HG03575 (cell line): ENCODE measurements around the gene CEACAM1.
"Not testable (repeated sequence)": the region's sequence is repeated elsewhere in the genome, so short reads cannot be mapped to it uniquely, and the experiment has no call there.

ENCODE experiments used
- ATAC-seq: cut with Tn5 transposase; IDR thresholded peaks from one replicate; pipeline ENCODE4 v1.9.1; 2021; ENCODE audit not compliant: unreplicated experiment, insufficient number of reproducible peaks, low FRiP score; ENCODE audit errors: extremely low read depth

CEACAM1 gene

DNA sequence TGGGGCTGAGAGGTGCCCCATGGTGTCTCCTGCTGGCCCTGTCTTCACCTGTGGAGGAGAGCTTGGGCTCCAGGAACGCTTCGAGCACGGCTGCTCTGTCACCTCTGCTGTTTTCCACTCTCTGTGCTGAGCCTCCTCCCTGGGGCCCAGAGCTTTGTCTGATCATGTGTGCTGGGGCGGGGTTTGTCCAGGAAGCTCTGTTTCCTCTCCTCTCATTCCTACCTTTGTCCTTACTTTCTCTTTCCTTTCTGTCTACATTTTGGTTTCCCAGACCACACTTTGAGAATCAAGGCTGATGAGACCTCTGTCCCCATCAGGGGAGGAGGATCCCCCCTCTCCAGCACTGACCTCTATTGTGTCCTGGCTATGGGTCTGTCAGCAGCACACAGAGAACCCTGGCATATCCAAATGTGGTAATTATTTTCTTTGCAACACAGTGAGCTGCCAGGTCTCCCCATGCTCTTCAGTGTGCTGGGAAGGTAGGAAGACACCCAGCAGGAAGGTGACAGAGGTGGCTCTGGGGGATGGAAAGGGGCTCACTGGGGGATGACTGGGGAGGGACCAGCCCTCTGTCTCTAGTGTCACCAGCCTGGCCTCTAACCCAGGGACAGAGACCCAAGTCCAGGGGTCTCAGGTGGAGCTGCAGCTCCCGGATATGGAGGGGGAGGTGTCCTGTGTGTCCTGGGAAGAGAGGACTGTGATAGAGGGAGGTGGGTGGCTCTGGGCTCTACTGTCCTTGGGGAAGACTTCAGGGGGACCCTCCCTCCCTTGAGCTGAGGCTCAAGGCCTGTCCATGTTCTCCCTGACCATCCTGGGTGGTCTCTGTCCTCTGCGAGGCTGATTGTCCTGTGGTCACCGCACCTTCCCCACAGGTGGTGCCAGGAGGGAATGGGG lies at the start of gene CEACAM1:
Gene CEACAM1 (minus strand): TSS at position 128 of the 894 bp plus-strand sequence. CDS start 107 bp downstream, at position 21.
- no peak for ATAC-seq

DNA sequence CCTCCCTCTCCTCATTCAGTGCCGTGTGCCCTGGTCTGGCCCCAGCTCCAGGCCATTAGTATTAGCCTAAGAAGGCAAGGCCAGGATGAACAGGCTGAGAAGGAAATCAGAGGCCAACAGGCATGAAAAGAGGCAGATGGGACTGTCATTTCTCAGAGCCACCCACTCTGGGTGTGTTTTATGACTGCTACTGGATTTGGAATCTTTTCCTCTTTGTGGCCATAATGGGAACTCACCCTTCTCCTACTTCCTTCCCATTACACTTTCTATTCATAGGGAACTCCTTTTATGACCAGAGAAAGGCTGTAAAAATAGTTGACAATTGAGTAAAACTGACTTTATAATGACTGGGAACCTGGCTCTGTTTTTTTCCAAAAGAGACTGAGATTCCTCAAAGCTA lies 48.7 kb upstream of the CEACAM1 start:
- no peak for ATAC-seq

DNA sequence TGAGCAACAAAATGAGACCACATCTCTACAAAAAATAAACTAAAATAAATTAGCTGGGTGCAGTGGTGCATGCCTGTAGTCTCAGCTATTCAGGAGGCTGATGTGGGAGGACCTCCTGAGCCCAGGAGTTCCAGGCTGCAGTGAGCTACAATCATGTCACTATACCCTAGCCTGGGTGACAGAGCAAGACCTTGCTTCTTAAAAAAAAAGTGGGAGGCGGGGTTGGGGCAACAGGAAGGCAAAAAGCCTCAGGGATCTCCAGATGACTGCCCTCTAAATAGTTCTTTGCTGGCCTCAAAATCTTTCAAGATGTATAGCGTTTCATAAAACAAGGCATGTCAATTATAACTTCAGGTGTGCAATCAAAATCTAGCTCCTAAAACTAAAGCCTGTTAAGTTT lies 48.0 kb upstream of the CEACAM1 start:
- ATAC-seq: no peak

DNA sequence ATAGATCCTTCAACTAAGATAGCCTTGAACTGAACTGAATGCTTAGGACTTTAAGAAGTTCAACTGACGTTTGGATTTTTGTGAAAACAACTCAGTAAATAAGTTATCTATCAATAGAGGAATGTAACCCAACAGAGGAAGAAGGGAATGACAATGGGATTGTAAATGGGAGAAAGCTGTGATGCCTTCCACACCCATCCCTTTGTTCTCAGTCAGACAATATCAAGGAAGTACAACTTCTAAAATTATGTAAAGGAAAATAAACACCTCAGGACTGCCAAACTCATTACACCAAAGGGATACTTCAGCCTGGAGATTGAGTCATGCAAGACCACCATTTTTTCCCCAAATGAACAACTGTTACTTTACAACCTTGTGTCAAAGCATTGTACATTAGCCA lies 45.4 kb upstream of the CEACAM1 start:
- no peak for ATAC-seq

DNA sequence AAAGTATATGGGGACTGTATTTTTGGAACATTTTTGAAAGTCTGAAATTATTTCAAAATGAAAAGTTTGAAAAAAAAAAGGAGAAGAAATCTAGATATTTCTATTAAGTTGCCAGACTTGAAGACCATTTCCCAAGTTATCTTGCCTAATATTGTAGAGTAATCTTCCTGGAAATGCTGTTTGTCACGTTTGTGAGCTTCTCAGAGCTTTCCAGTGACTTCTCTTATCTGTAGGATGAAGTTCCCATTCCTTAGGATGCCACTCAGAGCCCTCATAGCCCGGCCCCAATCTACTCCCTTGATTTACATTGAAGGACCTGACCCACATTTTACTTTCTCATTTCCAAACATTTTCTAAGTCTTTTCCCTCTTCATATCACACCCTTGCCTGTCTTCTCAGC lies 42.8 kb upstream of the CEACAM1 start:
- ATAC-seq: no peak

DNA sequence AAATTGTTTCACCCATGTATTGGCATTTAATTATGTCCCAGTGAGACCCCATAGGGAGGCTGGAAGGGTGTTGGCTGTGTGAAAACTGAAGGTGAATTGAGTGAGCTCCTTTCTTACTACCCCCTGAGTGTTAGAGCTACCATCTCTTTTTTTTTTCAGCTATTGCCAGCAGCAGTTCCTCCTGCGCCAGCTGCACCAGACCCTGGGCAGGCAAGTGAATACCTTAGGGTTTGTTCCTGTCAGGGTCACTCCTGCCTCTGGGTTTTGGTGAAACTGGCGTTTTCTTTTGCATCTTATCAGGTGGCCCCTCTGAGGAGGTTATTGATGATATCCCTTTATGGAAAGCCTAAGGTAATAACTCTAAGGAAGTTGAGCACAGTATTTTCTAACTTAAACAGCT lies 40.9 kb upstream of the CEACAM1 start:
- no peak for ATAC-seq

DNA sequence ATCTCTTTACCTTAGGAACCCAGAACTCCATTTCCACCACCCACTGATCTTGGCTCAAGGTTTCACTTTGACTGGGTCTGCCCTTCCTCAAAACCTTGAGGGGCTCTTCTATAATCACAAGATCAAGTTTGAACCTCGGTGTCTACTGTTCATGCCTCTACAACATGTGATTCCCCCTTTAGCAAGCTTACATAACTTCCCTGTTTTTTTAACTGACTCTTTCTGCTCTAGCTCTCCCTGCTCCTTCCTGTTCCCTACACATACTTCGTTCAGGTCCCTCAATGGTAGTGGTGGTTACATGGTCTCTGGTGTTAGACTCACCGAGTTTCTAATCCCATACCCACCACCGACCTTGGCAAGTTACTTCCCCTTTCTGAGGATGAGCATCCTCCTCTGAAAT lies 39.7 kb upstream of the CEACAM1 start:
- ATAC-seq: no peak

DNA sequence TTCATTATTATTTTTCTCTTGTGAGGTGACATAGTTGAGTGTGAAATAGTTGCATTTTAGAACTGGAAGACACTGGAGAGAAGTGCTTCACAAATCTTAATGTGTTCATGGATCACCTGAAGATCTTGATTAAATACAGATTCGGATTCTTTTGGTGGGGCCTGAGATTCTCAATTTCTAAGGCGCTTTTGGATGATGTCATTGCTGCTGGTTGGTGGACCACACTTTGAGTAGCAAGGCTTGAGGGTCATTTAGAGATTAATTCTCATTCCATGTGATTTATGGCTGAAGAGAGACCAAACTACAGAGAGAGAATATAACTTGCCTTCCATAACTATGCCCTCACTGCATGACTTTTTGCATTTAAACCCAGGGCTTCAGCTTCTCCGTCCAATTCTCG lies 39.3 kb upstream of the CEACAM1 start:
- no peak for ATAC-seq

DNA sequence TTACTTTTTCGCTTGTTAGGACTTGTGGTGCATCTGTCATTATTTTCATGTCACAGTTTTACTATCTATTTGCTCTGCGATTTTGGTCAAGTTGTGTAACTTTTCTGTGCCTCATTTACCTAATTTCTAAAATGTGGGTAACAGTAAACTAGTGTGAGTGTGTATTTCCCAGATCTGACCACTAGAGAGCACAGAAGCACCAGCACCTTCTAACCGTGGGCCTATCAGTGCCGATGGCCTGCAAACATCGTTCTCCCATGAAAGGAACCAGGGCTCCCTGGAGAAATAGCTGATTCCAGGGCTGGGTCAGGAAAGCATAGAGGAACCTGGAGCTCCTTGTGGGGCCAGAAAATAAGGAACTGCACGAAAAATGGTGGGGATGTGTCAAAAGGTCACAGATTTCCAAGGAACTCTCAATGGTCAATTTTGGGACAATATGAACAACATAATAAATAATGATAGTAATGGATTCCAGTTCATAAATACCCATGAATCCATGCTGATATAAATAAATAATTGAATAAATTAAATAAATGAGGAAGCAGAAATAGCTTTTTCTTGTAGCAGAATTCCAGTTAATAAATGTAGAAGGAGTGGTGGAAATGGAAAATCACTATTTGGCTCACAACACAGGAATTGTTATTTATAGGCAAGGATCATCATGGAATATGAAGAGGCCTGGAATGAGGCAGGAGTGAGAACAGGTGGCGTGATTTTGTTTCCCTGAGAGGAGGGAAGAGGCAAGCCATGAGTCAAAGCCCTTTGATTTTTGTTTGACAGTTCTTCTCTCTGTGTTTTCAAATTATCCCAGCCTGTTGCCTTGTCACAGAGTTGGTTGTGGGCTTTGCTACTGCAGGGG lies 35.3 kb upstream of the CEACAM1 start:
- no peak for ATAC-seq

DNA sequence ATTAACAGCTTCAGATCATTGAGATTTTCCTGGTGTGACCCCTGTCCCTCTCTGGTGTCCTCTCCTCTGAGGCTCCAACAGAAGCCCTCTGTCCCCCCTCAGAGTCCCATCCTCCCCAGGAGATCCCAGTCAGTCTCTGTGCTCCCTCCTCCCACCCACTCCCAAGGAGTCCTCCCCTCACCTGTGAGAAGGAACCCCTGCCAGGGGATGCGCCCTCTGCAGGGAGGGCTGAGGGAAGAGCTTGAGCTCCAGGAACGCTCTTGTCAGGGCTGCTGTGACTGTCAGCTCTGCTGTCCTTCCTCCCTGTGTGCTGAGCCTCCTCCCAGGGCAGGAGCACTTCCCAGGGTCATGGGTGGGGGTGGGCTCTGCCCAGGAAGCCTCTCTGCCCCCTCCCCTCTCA lies 33.2 kb upstream of the CEACAM1 start:
- no peak for ATAC-seq

DNA sequence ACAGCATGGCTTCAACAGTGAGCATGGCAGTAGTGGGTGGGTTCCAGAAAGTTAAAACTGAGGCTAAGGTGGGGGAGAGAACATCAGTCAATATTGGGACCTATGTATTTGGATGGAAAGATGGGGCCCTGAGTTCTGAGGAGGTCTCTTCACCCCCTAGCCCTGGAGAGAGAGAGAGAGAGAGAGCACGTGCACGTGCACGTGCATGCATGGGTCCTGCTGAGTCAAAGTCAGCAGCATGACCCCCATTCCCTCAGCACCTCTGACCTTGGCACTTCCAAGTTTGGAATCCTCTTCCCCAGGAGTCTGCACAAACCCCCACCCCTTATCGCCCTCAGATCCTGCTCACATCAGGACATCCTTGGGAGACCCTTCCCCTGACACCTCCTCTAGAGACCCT lies 32.5 kb upstream of the CEACAM1 start:
- ATAC-seq: no peak

DNA sequence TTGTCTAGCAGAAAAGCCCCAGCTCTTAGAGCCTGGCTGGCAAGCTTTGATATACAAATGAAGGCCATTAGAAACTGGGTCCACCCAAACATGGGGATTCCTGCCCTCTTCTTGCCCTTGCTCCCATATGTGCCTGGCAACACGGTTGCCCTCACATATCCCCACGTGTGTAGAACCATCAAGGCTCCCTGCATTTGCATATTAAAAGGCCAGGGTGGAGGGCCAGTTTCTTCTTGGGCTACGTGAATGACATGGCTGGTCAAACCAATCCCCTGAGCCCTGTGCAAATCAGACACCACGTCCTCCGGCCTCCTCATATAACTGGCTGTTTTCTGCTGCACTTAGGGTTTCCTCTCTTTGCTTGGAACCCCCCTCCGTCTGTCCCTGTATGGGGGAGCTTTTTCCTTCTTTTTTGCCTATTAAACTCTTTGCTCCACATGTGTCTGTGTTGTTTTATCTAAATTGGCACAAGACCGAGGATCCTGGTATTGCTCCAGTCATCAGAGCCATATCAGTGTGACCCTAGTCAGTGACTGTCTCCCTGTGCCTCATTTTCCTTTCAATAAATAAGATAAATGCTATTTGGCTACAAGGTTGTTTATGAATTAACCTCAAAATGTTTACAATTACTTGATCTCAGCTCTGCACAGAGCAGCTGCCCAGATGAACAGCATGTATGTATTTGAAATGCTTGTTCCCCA lies 30.3 kb upstream of the CEACAM1 start:
- no peak for ATAC-seq

DNA sequence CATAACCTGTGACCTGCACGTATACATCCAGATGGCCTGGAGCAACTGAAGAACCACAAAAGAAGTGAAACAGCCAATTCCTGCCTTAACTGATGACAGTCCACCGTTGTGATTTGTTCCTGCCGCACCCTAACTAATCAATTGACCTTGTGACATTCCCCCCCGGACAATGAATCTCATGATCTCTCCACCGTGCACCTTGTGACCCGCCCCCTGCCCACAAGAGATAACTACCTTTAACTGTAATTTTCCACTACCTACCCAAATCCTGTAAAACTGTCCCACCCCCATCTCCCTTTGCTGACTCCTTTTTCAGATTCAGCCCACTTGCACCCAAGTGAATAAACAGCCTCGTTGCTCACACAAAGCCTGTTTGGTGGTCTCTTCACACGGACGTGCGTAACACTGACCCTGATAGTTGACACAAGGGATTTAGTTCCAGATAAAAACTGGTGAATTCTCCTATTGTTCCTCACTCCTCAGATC lies 29.1 kb upstream of the CEACAM1 start:
- not testable (repeated sequence) for ATAC-seq

DNA sequence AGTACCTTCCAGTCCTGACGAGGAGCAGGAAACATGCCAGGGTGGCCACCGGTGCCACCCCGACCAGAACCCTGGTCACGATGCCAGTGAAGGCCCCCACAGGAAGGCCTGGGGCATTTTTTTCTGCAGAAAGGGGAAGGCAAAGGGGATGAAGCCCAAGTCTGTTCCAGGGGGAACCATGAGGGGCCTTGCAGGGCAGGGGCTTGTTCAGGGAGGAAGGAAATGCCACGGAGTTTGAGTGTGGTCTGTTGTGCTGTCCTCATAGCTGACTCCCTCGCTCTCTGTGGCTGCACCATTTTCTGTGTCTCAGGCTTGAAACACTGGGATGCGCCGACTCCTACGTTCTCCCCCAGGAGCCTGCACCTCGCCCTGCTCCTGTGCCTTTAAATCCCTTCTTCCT lies 27.5 kb upstream of the CEACAM1 start:
- ATAC-seq: no peak

DNA sequence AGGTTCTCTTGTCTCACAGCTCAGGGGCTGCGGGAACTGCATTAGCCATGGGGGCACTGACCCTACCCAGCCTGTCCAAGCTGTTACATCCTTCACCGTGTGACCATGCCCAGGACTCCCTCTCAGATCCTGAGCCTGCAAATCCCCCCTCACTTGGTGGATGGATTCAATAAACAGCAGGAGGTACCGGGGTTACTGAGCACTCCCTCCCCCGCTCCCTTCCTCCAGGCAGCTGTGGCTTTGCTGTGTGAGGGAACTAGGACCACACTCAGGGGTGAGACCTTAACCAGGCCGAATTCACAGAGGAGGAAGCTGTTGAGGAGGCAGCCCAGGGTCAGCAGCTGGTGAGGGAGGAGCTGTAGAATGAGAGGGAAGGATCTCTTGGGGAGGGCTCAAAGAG lies 27.0 kb upstream of the CEACAM1 start:
- ATAC-seq: no peak

DNA sequence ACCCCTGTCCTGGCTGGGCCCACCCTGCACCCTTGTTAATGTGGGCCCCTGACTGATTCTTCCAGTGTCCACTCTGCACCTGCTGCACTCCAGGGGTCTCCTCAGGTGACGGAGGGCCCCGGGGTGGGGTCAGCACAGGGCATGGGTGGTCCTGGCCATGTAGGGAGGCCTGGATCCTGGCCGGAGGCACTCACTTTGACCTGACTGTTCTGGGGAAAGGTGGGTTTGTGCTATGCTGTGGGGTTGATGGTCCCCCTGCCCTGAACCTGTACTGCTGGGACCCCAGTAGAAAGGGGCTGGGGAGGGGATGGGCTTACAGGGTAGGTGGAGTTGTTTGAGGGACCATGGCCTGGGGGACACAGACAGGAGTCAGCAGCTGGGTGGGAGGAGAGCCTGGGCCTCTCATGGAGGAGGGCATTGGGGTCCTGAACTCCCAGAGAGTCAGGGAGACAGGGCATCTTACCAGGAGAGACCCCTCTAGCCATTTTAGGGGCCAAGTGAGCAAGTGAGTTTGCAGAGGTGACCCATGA lies 25.8 kb upstream of the CEACAM1 start:
- no peak for ATAC-seq

DNA sequence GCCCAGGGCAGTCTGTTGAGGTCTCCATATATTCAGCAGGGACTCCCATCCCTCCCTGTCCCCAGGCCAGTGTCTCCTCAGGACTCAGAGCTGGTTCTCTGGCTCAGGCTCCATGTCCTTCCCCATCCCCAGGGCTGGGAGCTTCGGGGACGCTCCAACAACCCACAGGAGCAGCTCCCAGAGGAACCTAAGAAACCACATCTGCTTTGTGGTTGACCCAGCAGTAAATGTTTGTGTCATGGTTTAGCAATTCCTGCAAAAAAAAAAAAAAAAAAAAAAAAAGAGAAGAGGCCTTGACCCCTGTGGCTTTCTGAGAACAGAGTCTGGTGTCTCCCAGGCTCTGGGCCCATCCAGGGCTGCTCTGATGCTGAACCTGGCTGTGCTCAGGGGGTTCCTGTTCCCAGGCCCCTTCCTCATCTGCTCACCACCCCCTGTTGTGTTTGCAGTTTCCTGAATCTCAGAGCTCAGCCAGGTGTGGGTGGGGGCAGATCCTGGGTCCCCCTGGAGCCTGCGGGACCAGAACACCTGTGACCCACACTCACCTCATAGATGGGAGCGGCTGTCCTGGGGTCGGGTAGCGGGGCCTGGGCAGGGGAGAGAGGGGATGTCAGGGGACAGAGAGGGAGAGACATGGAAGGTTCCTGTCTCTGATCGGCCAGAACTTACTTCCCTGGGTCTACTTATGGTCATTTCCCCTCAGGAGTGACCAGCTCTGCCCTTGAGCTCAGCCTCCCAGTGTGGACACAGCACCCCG lies 25.2 kb upstream of the CEACAM1 start:
- no peak for ATAC-seq
